ENCODE results near the gene RCOR1. TPM values are rescaled to one million over a fixed set of nuclear protein-coding genes. Genes with fewer than 3 reads are reported as not detected.

RCOR1 gene
- polyA plus RNA-seq, 1 donor (not counting 4 experiments of a cell fraction or from before 2014, with no cell fraction given): 27.0 TPM

- no peaks in the 10 kb centered on the region for H4K20me1 ChIP-seq (ENCODE audit: control insufficient read depth, extremely low read depth, insufficient read depth, low read length)
- H2AFZ ChIP-seq (ENCODE audit: control insufficient read depth, low read length): no peak overlapping the region
- H3K9me1 ChIP-seq (ENCODE audit: control insufficient read depth, extremely low read depth, insufficient read depth, low read length): peaks cover 2% of the 10 kb centered on the region
- TF ChIP-seq, protein P1, sequence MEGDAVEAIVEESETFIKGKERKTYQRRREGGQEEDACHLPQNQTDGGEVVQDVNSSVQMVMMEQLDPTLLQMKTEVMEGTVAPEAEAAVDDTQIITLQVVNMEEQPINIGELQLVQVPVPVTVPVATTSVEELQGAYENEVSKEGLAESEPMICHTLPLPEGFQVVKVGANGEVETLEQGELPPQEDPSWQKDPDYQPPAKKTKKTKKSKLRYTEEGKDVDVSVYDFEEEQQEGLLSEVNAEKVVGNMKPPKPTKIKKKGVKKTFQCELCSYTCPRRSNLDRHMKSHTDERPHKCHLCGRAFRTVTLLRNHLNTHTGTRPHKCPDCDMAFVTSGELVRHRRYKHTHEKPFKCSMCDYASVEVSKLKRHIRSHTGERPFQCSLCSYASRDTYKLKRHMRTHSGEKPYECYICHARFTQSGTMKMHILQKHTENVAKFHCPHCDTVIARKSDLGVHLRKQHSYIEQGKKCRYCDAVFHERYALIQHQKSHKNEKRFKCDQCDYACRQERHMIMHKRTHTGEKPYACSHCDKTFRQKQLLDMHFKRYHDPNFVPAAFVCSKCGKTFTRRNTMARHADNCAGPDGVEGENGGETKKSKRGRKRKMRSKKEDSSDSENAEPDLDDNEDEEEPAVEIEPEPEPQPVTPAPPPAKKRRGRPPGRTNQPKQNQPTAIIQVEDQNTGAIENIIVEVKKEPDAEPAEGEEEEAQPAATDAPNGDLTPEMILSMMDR (optimal IDR thresholded peaks at IDR 0.05 in 1 of 3, IDR thresholded peaks at IDR 0.05 in 1 of 3, conservative IDR thresholded peaks at IDR 0.05 in 1 of 3; ENCODE audit: extremely low read depth in 1 of 3, insufficient read depth in 2 of 3, low read length in 3 of 3): no peak
- TF ChIP-seq EZH2 (IDR thresholded peaks at IDR 0.05; ENCODE audit: low read length): no peak
- H3K9ac ChIP-seq (ENCODE audit: control insufficient read depth, extremely low read depth, insufficient read depth, low read length): peak overlapping the region; percentile 81
- H3K4me1 ChIP-seq (ENCODE audit: control insufficient read depth, extremely low read depth, insufficient read depth, low read length): peaks cover 21% of the 10 kb centered on the region
- no peaks in the 10 kb centered on the region for H3K27me3 ChIP-seq (ENCODE audit: control insufficient read depth, extremely low read depth, insufficient read depth, low read length)
- H3K4me3 ChIP-seq (ENCODE audit: control insufficient read depth in 2 of 3, extremely low read depth in 1 of 3, insufficient read depth in 2 of 3, low read depth in 1 of 3, low read length in 3 of 3): peak overlapping the region; percentile 43 to 95 (median 74)
- FAIRE-seq (no peak), DNase-seq (ENCODE audit: low read depth, low spot score) (no peak)
- H3K79me2 ChIP-seq (ENCODE audit: control insufficient read depth, insufficient read depth, low read length): peaks cover 55% of the 10 kb centered on the region
- peak overlapping the region; percentile 96 for H3K4me2 ChIP-seq (ENCODE audit: control insufficient read depth, extremely low read depth, insufficient read depth, low read depth, low read length)
- dilution Hi-C loops (cut with MboI; ENCODE audit: extremely low pct_ligation_motif_present, low sequenced_read_pairs): no loop called here
- H3K9me3 ChIP-seq (ENCODE audit: control insufficient read depth, low read depth, low read length): no peaks in the 10 kb centered on the region
- no peaks in the 10 kb centered on the region for H3K36me3 ChIP-seq (ENCODE audit: control insufficient read depth in 2 of 2, extremely low read depth in 1 of 2, insufficient read depth in 2 of 2, low read length in 2 of 2)
- H3K27ac ChIP-seq (ENCODE audit: control insufficient read depth, insufficient read depth, low read length): peak overlapping the region; percentile 87
These were observed 186.6 kb downstream of the RCOR1 start for GRCh38 chr14:102779084-102779462.

DNA sequence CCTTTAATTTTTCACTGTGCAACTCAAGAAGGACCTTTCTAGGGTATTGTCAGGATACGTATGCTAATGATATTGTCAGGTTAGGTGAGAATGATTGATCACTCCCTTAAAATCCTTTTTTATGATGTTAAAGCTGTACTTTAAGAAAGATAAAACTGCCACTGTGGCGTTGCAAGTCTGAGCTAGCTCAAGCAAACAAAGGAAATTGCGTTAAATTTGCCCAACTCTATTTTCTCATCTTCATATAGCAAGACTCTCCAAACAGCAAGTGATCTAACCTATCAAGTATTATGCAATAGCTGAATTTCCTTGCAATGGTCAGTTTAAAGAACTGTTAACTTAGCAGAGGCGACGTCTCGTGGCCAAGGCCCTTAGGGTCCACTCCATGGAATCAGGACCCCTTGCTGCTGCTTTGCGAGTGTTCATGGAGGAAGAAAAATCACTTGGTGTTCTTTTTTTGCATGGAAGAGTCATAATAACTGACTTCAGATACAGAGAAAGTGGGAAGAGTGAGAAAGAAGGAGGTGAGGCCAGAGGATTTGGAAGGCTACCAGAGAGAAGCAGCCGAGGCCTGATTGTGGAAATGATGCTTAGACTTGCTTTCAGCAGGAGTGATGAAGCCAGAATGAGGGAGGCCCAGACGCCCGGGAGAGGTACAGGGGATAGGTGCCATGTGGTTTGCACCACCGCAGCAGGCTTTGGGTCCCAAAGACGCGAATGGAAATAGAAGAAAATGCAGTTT, 187.3 kb downstream of the RCOR1 start:
- Histone ChIP-seq H2AFZ (ENCODE audit: control insufficient read depth, low read length) (no peak overlapping the region), H3K4me3 (ENCODE audit: control insufficient read depth in 2 of 3, extremely low read depth in 1 of 3, insufficient read depth in 2 of 3, low read depth in 1 of 3, low read length in 3 of 3) (no peak overlapping the region), H3K9me3 (ENCODE audit: control insufficient read depth, low read depth, low read length) (no peaks in the 10 kb centered on the region), H3K9ac (ENCODE audit: control insufficient read depth, extremely low read depth, insufficient read depth, low read length) (no peak overlapping the region), H3K9me1 (ENCODE audit: control insufficient read depth, extremely low read depth, insufficient read depth, low read length) (peaks cover 2% of the 10 kb centered on the region), H3K79me2 (ENCODE audit: control insufficient read depth, insufficient read depth, low read length) (peaks cover 59% of the 10 kb centered on the region), H3K36me3 (ENCODE audit: control insufficient read depth in 2 of 2, extremely low read depth in 1 of 2, insufficient read depth in 2 of 2, low read length in 2 of 2) (no peaks in the 10 kb centered on the region), H3K27ac (ENCODE audit: control insufficient read depth, insufficient read depth, low read length) (no peak overlapping the region), H3K4me1 (ENCODE audit: control insufficient read depth, extremely low read depth, insufficient read depth, low read length) (peaks cover 17% of the 10 kb centered on the region), H3K27me3 (ENCODE audit: control insufficient read depth, extremely low read depth, insufficient read depth, low read length) (no peaks in the 10 kb centered on the region), H4K20me1 (ENCODE audit: control insufficient read depth, extremely low read depth, insufficient read depth, low read length) (no peaks in the 10 kb centered on the region), H3K4me2 (ENCODE audit: control insufficient read depth, extremely low read depth, insufficient read depth, low read depth, low read length) (peak overlapping the region; percentile 96)
- dilution Hi-C loops (cut with MboI; ENCODE audit: extremely low pct_ligation_motif_present, low sequenced_read_pairs): no loop called here
- no peak for TF ChIP-seq EZH2 (IDR thresholded peaks at IDR 0.05; ENCODE audit: low read length)
- TF ChIP-seq, protein P1 (optimal IDR thresholded peaks at IDR 0.05 in 1 of 3, IDR thresholded peaks at IDR 0.05 in 1 of 3, conservative IDR thresholded peaks at IDR 0.05 in 1 of 3; ENCODE audit: extremely low read depth in 1 of 3, insufficient read depth in 2 of 3, low read length in 3 of 3): no peak
- DNase-seq (ENCODE audit: low read depth, low spot score): no peak
- no peak for FAIRE-seq

Small RNA genes within 50 kb of the gene (small RNA-seq; reads per million reads assigned to genes)
- gene RF00019 (ENCODE audit: insufficient read length in 3 of 3, low read depth in 3 of 3, low replicate concordance in 1 of 3) (0 reads per million in 3 experiments), gene RN7SL546P (ENCODE audit: insufficient read length in 3 of 3, low read depth in 3 of 3, low replicate concordance in 1 of 3) (0 to 0.07 (median 0) reads per million in 3 experiments)

Other genes with a start within 250 kb of the RCOR1 start
- 44.3 to 55.4 TPM (median 49.3 TPM) in 3 replicates for gene CINP, start 229.8 kb upstream of the RCOR1 start, polyA plus RNA-seq
- 8.1 to 8.7 TPM (median 8.3 TPM) in 3 replicates for gene TECPR2, start 229.7 kb upstream of the RCOR1 start, polyA plus RNA-seq
- 3.5 to 9.6 TPM (median 4.9 TPM) in 3 replicates for gene ANKRD9, start 82.9 kb upstream of the RCOR1 start, polyA plus RNA-seq
- 11.0 to 20.1 TPM (median 12.5 TPM) in 3 replicates for gene TRAF3, start 184.8 kb downstream of the RCOR1 start, polyA plus RNA-seq

Data from keratinocyte (primary cell).